IPS-18c (cell line): ENCODE results near the gene PPP1R1A.
A peak's percentile ranks its signal among the peaks of the same experiment; 100 is the strongest.

ENCODE experiments used
- H3K4me3 ChIP-seq: 2 replicates; pipeline ENCODE4 v1.7.0; 2013; ENCODE audit warnings: low read depth, mild to moderate bottlenecking, low read length, moderate library complexity; ENCODE audit not compliant: insufficient read depth
- H3K9me3 ChIP-seq: one replicate; pipeline ENCODE4 v1.6.1; 2013; ENCODE audit warnings: mild to moderate bottlenecking, low read length, moderate library complexity; ENCODE audit not compliant: control insufficient read depth, insufficient read depth

Gene PPP1R1A

GRCh38 chr12:54585243-54585642 is 3.2 kb downstream of the PPP1R1A start:
- Histone ChIP-seq H3K4me3 (no peak overlapping the region), H3K9me3 (peaks cover 2% of the 10 kb centered on the region)

- H3K4me3 ChIP-seq: no peak overlapping the region; the same call in 1 of the 2 replicates
- H3K9me3 ChIP-seq: peaks cover 2% of the 10 kb centered on the region
These were observed 4.3 kb downstream of the PPP1R1A start for GRCh38 chr12:54584128-54584527.

GRCh38 chr12:54583726-54584125 is 4.7 kb downstream of the PPP1R1A start:
- Histone ChIP-seq H3K4me3 (no peak overlapping the region; the same call in 1 of the 2 replicates), H3K9me3 (peaks cover 2% of the 10 kb centered on the region)

- Histone ChIP-seq H3K9me3 (peaks cover 2% of the 10 kb centered on the region), H3K4me3 (no peak overlapping the region)
These were observed 7.0 kb downstream of the PPP1R1A start for GRCh38 chr12:54581412-54581811.

- no peak overlapping the region for H3K4me3 ChIP-seq
- peaks cover 2% of the 10 kb centered on the region for H3K9me3 ChIP-seq
These were observed 8.6 kb downstream of the PPP1R1A start for GRCh38 chr12:54579696-54580333.

GRCh38 chr12:54579258-54579657 is 9.2 kb downstream of the PPP1R1A start:
- Histone ChIP-seq H3K4me3 (no peak overlapping the region), H3K9me3 (peaks cover 2% of the 10 kb centered on the region)

- Histone ChIP-seq H3K9me3 (peaks cover 2% of the 10 kb centered on the region), H3K4me3 (no peak overlapping the region)
These were observed 9.7 kb downstream of the PPP1R1A start for GRCh38 chr12:54578778-54579177.

GRCh38 chr12:54572881-54573280 is 15.6 kb downstream of the PPP1R1A start:
- no peaks in the 10 kb centered on the region for H3K9me3 ChIP-seq
- no peak overlapping the region for H3K4me3 ChIP-seq

GRCh38 chr12:54571193-54572188 is 17.0 kb downstream of the PPP1R1A start:
- Histone ChIP-seq H3K4me3 (no peak overlapping the region; the same call in 1 of the 2 replicates), H3K9me3 (no peaks in the 10 kb centered on the region)

GRCh38 chr12:54569995-54570528 is 18.4 kb downstream of the PPP1R1A start:
- Histone ChIP-seq H3K9me3 (no peaks in the 10 kb centered on the region), H3K4me3 (no peak overlapping the region)

GRCh38 chr12:54569072-54569471 is 19.4 kb downstream of the PPP1R1A start:
- Histone ChIP-seq H3K9me3 (no peaks in the 10 kb centered on the region), H3K4me3 (no peak overlapping the region)

- Histone ChIP-seq H3K9me3 (no peaks in the 10 kb centered on the region), H3K4me3 (no peak overlapping the region)
These were observed 21.7 kb downstream of the PPP1R1A start for GRCh38 chr12:54566792-54567191.

- Histone ChIP-seq H3K9me3 (no peaks in the 10 kb centered on the region), H3K4me3 (no peak overlapping the region)
These were observed 22.4 kb downstream of the PPP1R1A start for GRCh38 chr12:54565986-54566544.

- Histone ChIP-seq H3K9me3 (no peaks in the 10 kb centered on the region), H3K4me3 (0 out of 2 replicates have a peak overlapping the region, but pooled peaks have one; percentile 10)
These were observed 23.0 kb downstream of the PPP1R1A start for GRCh38 chr12:54565310-54565985.

- no peaks in the 10 kb centered on the region for H3K9me3 ChIP-seq
- H3K4me3 ChIP-seq: 0 out of 2 replicates have a peak overlapping the region, but pooled peaks have one; percentile 10
These were observed 23.7 kb downstream of the PPP1R1A start for GRCh38 chr12:54564768-54565167.

GRCh38 chr12:54563787-54564186 is 24.7 kb downstream of the PPP1R1A start:
- Histone ChIP-seq H3K4me3 (no peak overlapping the region), H3K9me3 (no peaks in the 10 kb centered on the region)

GRCh38 chr12:54562750-54563356 is 25.6 kb downstream of the PPP1R1A start:
- H3K4me3 ChIP-seq: no peak overlapping the region
- no peaks in the 10 kb centered on the region for H3K9me3 ChIP-seq
